ENCODE data around the gene OR5M11.

The OR5M11 gene

DNA sequence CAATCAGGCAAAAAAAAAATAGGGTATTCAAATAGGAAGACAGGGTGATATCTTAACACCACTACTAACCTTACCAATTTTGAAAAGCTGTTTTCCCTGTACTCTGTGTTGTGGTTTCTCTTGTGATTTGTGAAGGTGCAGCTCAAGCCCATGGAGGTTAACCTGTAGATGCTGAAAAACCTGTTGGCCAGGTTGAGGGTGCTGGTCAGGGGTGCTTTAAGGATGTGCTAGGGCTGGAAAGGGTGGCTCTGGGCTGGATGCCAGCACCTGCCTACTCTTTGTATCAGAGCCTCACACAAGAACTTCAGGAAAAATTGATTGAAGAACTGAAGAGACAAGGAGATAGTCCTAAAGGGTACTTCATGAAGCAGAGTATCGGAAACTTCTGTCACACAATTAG, 33.6 kb downstream of the OR5M11 start:
- no peak overlapping the region for H3K9ac ChIP-seq (ENCODE audit: low read depth, low read length)
- no peaks in the 10 kb centered on the region for H3K36me3 ChIP-seq (ENCODE audit: insufficient read depth, low read length)
- no peaks in the 10 kb centered on the region for H3K9me3 ChIP-seq (ENCODE audit: insufficient read depth, low read depth, low read length)
- no peaks in the 10 kb centered on the region for H3K27me3 ChIP-seq (ENCODE audit: insufficient read depth, low read length)
- no peaks in the 10 kb centered on the region for H3K4me1 ChIP-seq (ENCODE audit: insufficient read depth, low read length)
- H3K27ac ChIP-seq (ENCODE audit: low read depth, low read length): no peak overlapping the region
- WGBS: 92% methylated on average over 1 of the region's 1 CpG
- H3K4me3 ChIP-seq (ENCODE audit: low read length): no peak overlapping the region

DNA sequence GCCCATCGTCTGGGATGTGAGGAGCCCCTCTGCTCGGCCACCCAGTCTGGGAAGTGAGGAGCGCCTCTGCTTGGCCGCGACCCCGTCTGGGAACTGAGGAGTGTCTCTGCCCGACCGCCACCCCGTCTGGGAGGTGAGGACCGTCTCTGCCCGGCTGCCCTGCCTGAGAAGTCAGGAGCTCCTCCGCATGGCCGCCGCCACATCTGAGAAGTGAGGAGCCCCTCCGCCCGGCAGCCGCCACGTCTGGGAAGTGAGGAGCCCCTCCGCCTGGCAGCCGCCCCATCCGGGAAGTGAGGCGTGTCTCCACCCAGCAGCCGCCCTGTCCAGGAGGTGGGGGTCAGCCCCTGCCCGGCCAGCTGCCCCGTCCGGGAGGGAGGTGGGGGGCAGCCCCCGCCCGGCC, 46.0 kb downstream of the OR5M11 start:
- 97% methylated on average over 28 of the region's 28 CpGs for WGBS
- Histone ChIP-seq H3K4me1 (ENCODE audit: insufficient read depth, low read length) (no peaks in the 10 kb centered on the region), H3K4me3 (ENCODE audit: low read length) (no peak overlapping the region), H3K27ac (ENCODE audit: low read depth, low read length) (no peak overlapping the region), H3K9me3 (ENCODE audit: insufficient read depth, low read depth, low read length) (0 out of 2 replicates have a peak, but pooled peaks cover 5% of the 10 kb centered on the region), H3K27me3 (ENCODE audit: insufficient read depth, low read length) (no peaks in the 10 kb centered on the region), H3K36me3 (ENCODE audit: insufficient read depth, low read length) (no peaks in the 10 kb centered on the region), H3K9ac (ENCODE audit: low read depth, low read length) (no peak overlapping the region)

DNA sequence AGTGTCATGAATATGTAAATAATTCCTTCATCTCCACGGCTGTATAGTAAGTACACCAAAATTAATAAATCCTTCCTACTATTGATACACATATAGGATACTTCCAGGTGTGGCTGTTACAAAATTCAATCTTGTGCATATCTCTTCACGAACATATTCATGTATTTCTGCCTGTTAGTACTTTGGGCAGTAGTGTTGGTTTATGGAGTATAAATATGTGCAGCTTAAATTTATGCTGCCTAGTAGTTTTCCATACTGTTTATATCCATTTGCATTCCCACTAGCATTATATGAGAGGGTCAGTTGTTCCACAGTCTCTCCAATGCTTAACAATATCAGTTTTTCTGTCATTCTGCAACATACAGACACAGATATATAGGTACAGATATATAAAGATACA, 47.9 kb downstream of the OR5M11 start:
- 94% methylated on average over 2 of the region's 2 CpGs for WGBS
- Histone ChIP-seq H3K36me3 (ENCODE audit: insufficient read depth, low read length) (no peaks in the 10 kb centered on the region), H3K9me3 (ENCODE audit: insufficient read depth, low read depth, low read length) (0 out of 2 replicates have a peak, but pooled peaks cover 5% of the 10 kb centered on the region), H3K4me3 (ENCODE audit: low read length) (no peak overlapping the region), H3K27me3 (ENCODE audit: insufficient read depth, low read length) (no peaks in the 10 kb centered on the region), H3K9ac (ENCODE audit: low read depth, low read length) (no peak overlapping the region), H3K4me1 (ENCODE audit: insufficient read depth, low read length) (no peaks in the 10 kb centered on the region), H3K27ac (ENCODE audit: low read depth, low read length) (no peak overlapping the region)
